ENCODE results near the gene PRKCZ.

DNA sequence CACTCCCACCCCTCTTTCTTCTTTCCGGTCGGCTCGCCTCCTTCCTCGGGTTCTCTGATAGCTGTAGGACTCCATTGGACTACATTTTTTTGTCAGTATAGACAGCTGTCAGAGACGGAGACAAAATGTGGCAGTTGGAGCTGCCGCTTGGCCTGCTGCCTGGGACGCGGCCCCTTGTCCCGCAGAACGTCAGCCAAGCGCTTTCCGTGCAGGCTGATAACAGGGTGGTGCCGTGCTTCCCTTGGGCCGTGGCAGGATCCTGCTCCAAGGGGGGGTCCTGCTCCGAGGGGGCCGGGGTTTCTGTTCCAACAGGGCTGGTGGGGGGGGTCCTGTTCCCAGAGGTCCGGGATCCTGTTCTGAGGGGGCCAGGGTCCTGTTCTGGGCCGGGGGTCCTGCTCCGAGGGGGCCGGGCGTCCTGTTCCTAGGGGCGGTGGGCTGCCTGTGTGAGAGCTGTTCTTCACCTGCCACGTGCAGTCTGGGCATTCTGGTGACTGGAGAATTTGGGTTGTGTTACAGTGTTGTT lies 182.8 kb downstream of the PRKCZ start:
- TF ChIP-seq CTCF (IDR thresholded peaks at IDR 0.05) (no peak), POLR2A (IDR thresholded peaks at IDR 0.05) (no peak)

Measured in heart left ventricle (tissue), 13 donors.